Natural killer cell (primary cell): ENCODE results near the gene CNP. TPM values are rescaled to one million over a fixed set of nuclear protein-coding genes. Genes with fewer than 3 reads are reported as not detected.
A peak's percentile ranks its signal among the peaks of the same experiment; 100 is the strongest.
"Not testable (repeated sequence)": the region's sequence is repeated elsewhere in the genome, so short reads cannot be mapped to it uniquely, and the experiment has no call there.

Source experiments
- ATAC-seq, 3 donors: fragments of 150-1000 bp in 2 of 3; fragments of 200-7000 bp in 1 of 3; cut with Tn5 transposase; 1 replicate in 1 of 3; 2 replicates in 2 of 3; pipeline ENCODE4 v1.10.0; 2021; ENCODE audit warnings: mild to moderate bottlenecking in 2 of 3, moderate library complexity in 2 of 3
- DNase-seq, 2 donors: peaks; one replicate each; pipeline versions ENCODE4 v3.0.0 to v3.0.0-alpha.2; 2013 to 2021; ENCODE audit warnings: mixed read lengths in 1 of 2
- H3K27ac ChIP-seq: one replicate; pipeline ENCODE4 v1.5.1; 2013; ENCODE audit warnings: mild to moderate bottlenecking, low read length
- H3K27me3 ChIP-seq: one replicate; pipeline ENCODE4 v1.6.1; 2013; ENCODE audit warnings: low read length; ENCODE audit not compliant: control insufficient read depth, insufficient read depth
- H3K36me3 ChIP-seq: one replicate; pipeline ENCODE4 v1.6.1; 2013; ENCODE audit warnings: low read length; ENCODE audit not compliant: control insufficient read depth, insufficient read depth
- H3K4me1 ChIP-seq: one replicate; pipeline ENCODE4 v1.6.1; 2013; ENCODE audit warnings: low read length; ENCODE audit not compliant: control insufficient read depth, insufficient read depth
- H3K4me3 ChIP-seq: one replicate; pipeline ENCODE4 v1.5.1; 2013; ENCODE audit warnings: low read length
- H3K9me3 ChIP-seq: one replicate; pipeline ENCODE4 v1.6.1; 2013; ENCODE audit warnings: low read length; ENCODE audit not compliant: control insufficient read depth, insufficient read depth
- H3K27ac Mint-ChIP-seq, 2 donors: one replicate each; pipeline ENCODE4 v1.8.0; 2022; ENCODE audit warnings: mild to moderate bottlenecking in 2 of 2, mixed read lengths in 2 of 2, moderate library complexity in 1 of 2
- H3K27me3 Mint-ChIP-seq, 2 donors: one replicate each; pipeline ENCODE4 v1.8.0; 2022; ENCODE audit warnings: low read depth in 2 of 2, mixed read lengths in 2 of 2
- H3K36me3 Mint-ChIP-seq: one replicate; pipeline ENCODE4 v1.8.0; 2022; ENCODE audit warnings: mixed read lengths
- H3K4me1 Mint-ChIP-seq, 2 donors: one replicate each; pipeline ENCODE4 v1.8.0; 2022; ENCODE audit warnings: mixed read lengths in 2 of 2
- H3K4me3 Mint-ChIP-seq: one replicate; pipeline ENCODE4 v1.8.0; 2022; ENCODE audit warnings: mild to moderate bottlenecking, moderate library complexity, mixed read lengths
- H3K9me3 Mint-ChIP-seq, 2 donors: one replicate each; pipeline ENCODE4 v1.8.0; 2022; ENCODE audit warnings: mixed read lengths in 2 of 2
- WGBS: methylation state at CpG from one replicate; pipeline ENCODE4 v1.1.7; 2013; ENCODE audit warnings: missing lambda C conversion rate; ENCODE audit not compliant: insufficient coverage; 5-methylcytosine and 5-hydroxymethylcytosine counted together
- intact Hi-C: fragments of 100-400 bp; cut with micrococcal nuclease; formaldehyde crosslinking; loops from one replicate; pipeline ENCODE4 v1.14.2; 2022
- total RNA-seq, 4 donors: library from RNA; stranded (reverse); fragments of 120-200 nt in 1 of 4; gene quantifications; one replicate each; pipeline versions ENCODE4 v1.2.3 to v1.2.4, GENCODE V29; 2013 to 2022
- TF ChIP-seq, protein P1 (sequence below): fragments of 200-600 bp; IDR thresholded peaks from one replicate; pipeline ENCODE4 v1.8.0; 2022; ENCODE audit warnings: antibody characterized with exemption

The CNP gene
- total RNA-seq, 3 donors from 2014 or later (not counting 1 experiment from before 2014, with no cell fraction given): 32.4 to 44.8 (median 38.2) TPM

DNA sequence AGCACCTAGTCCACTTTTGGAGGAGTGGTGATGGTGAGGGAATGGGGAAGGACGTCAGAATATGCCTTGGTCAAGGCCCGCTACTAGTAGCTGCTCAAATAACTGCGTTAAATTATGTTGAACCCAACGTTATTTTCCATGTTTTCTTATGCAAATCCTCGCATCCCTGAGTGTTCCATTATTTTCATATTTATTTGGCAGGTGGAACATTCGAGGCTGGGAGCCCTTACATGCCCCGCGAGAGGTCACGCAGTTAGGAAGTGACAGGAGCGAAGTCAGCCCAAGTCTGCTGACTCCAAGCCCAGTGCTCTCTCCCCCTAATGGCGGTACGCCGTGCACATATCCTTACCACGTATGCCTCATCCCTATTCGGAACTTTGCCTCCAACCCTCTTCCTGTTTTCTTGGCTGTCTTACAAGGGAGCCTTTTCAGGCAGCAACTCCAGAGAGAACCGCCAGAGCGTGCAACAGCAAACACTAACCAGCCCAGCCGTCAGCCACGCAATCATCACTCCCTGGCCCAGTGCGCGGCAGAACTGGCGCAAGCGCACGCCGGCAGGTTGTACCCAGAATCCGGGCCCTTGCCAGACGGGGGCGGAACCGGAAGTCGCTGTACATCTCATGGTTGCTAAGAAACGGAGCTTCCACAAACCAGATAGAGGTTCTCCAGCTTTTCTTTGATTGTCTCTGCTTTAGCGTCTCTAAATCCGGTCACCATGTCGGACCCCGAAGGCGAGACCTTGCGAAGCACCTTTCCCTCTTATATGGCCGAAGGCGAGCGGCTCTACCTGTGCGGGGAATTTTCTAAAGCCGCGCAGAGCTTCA lies 36.4 kb upstream of the CNP start, which contains the start of gene ODAD4:
Gene ODAD4 (plus strand): TSS at position 609 of the 824 bp plus-strand sequence. CDS start 107 bp downstream, at position 716.
- Histone ChIP-seq H3K36me3 (no peaks in the 10 kb centered on the region), H3K27ac (peak within 1 kb of the TSS; percentile 77), H3K4me3 (peak within 1 kb of the TSS; percentile 48), H3K9me3 (no peaks in the 10 kb centered on the region), H3K4me1 (peaks cover 15% of the 10 kb centered on the region), H3K27me3 (no peaks in the 10 kb centered on the region)
- Mint-ChIP-seq H3K9me3 (no peaks in the 10 kb centered on the region), H3K36me3 (no peaks in the 10 kb centered on the region), H3K4me3 (peak within 1 kb of the TSS; percentile 99), H3K4me1 (peaks cover 18 to 24% of the 10 kb centered on the region in 2 donors), H3K27ac (peak within 1 kb of the TSS; percentile 97), H3K27me3 (no peaks in the 10 kb centered on the region)
- peak; percentile 98 to 100 (median 98) for ATAC-seq
- peak; percentile 92 to 99 for DNase-seq
- intact Hi-C loops: loop anchor here (1.0 kb wide), 1 partner anchor 11 kb away; no protein-coding TSS in a partner anchor
- 6% methylated on average over 41 of the region's 43 CpGs for WGBS
- TF ChIP-seq, protein P1, sequence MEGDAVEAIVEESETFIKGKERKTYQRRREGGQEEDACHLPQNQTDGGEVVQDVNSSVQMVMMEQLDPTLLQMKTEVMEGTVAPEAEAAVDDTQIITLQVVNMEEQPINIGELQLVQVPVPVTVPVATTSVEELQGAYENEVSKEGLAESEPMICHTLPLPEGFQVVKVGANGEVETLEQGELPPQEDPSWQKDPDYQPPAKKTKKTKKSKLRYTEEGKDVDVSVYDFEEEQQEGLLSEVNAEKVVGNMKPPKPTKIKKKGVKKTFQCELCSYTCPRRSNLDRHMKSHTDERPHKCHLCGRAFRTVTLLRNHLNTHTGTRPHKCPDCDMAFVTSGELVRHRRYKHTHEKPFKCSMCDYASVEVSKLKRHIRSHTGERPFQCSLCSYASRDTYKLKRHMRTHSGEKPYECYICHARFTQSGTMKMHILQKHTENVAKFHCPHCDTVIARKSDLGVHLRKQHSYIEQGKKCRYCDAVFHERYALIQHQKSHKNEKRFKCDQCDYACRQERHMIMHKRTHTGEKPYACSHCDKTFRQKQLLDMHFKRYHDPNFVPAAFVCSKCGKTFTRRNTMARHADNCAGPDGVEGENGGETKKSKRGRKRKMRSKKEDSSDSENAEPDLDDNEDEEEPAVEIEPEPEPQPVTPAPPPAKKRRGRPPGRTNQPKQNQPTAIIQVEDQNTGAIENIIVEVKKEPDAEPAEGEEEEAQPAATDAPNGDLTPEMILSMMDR: peak; percentile 19

DNA sequence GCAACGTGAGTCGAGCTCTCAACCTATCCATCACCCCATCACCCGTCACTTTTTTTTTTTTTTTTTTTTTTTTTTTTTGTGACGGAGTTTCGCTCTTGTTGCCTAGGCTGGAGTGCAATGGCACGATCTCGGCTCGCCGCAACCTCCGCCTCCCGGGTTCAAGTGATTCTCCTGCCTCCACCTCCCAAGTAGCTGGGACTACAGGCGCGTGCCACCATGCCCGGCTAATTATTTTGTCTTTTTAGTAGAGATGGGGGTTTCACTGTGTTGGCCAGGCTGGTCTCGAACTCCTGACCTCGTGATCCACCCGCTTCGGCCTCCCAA lies 35.8 kb upstream of the CNP start:
- Mint-ChIP-seq H3K27ac (peak overlapping the region; percentile 97), H3K4me1 (peaks cover 18 to 24% of the 10 kb centered on the region in 2 donors), H3K4me3 (peak overlapping the region; percentile 99)
- not testable (repeated sequence) for H3K36me3 Mint-ChIP-seq, H3K36me3 ChIP-seq, H3K27me3 ChIP-seq, H3K27me3 Mint-ChIP-seq, DNase-seq, H3K9me3 Mint-ChIP-seq, H3K9me3 ChIP-seq
- 66% methylated on average over 15 of the region's 18 CpGs for WGBS
- peaks cover 15% of the 10 kb centered on the region for H3K4me1 ChIP-seq
- H3K27ac ChIP-seq: peak overlapping the region; percentile 77
- ATAC-seq: peak; percentile 52 to 65 (median 57)
- intact Hi-C loops: loop anchor here (1.0 kb wide), 1 partner anchor 11 kb away; no protein-coding TSS in a partner anchor
- H3K4me3 ChIP-seq: peak overlapping the region; percentile 48

DNA sequence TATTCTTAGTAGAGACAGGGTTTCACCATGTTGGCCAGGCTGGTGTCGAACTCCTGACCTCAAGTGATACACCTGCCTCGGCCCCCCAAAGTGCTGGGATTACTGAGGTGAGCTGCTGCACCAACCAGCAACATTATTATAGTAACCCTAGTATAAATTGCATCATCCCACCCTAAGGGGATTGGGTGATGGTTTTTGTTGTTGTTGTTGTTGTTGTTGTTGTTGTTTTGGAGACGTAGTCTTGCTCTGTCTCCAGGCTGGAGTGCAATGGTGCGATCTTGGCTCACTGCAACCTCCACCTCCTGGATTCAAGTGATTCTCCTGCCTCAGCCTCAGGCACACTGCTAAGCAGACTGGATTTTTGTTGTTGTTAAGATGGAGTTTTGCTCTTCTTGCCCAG lies 34.9 kb upstream of the CNP start:
- H3K9me3 ChIP-seq, H3K4me3 Mint-ChIP-seq, H3K36me3 ChIP-seq, H3K9me3 Mint-ChIP-seq, intact Hi-C loops, H3K4me3 ChIP-seq, H3K27me3 ChIP-seq, H3K27ac ChIP-seq, DNase-seq, H3K27me3 Mint-ChIP-seq, ATAC-seq, H3K36me3 Mint-ChIP-seq: not testable (repeated sequence)
- WGBS: 96% methylated on average over 4 of the region's 4 CpGs
- Mint-ChIP-seq H3K4me1 (peaks cover 18 to 24% of the 10 kb centered on the region in 2 donors), H3K27ac (peak overlapping the region; percentile 97)
- peaks cover 15% of the 10 kb centered on the region for H3K4me1 ChIP-seq

DNA sequence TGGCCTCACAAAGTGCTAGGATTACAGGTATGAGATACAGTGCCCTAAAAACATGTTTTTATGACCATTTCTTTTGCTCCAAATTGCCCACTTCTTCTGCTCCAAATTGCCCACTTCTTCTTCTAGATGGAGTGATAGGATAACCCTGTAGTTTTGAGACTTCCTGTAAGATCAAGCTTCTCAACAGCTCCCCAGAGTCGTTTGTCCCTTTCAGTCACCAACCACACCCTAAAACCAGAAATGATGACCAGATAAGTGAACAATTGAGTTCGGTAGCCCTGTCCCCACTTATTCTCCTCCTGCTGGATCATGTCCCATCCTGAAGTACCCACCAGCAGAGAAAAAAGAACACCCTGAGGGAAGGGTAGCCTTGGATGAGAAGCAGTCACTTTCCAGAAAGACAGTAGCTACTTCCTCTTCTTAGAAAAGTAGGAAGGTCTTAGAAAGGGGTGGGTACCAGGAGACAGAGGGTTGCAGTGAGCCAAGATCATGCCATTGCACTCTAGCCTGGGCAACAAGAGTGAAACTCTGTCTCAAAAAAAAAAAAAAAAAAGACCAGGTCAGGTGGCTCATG lies 33.7 kb upstream of the CNP start:
- TF ChIP-seq, protein P1: no peak
- Histone ChIP-seq H3K9me3 (no peaks in the 10 kb centered on the region), H3K36me3 (no peaks in the 10 kb centered on the region), H3K27me3 (no peaks in the 10 kb centered on the region), H3K4me3 (no peak overlapping the region), H3K27ac (no peak overlapping the region), H3K4me1 (peaks cover 15% of the 10 kb centered on the region)
- no peaks in the 10 kb centered on the region for H3K36me3 Mint-ChIP-seq
- intact Hi-C loops: no loop called here
- H3K27me3 Mint-ChIP-seq: no peaks in the 10 kb centered on the region
- no peak for ATAC-seq
- DNase-seq: no peak
- no peak overlapping the region for H3K4me3 Mint-ChIP-seq
- peaks cover 18 to 24% of the 10 kb centered on the region in 2 donors for H3K4me1 Mint-ChIP-seq
- H3K27ac Mint-ChIP-seq: peak overlapping the region in 1 of 2 donors; percentile 39
- 11% methylated on average over 2 of the region's 2 CpGs for WGBS
- H3K9me3 Mint-ChIP-seq: no peaks in the 10 kb centered on the region
